ENCODE data around the gene PLD5. TPM values are rescaled to one million over a fixed set of nuclear protein-coding genes. Genes with fewer than 3 reads are reported as not detected.
"Not testable (repeated sequence)": the region's sequence is repeated elsewhere in the genome, so short reads cannot be mapped to it uniquely, and the experiment has no call there.

PLD5 gene
- total and polyA plus RNA-seq, 9 donors = 0.35 to 6.2 (median 1.1) TPM

- no peak overlapping the region for H3K4me3 ChIP-seq
- TF ChIP-seq POLR2A (IDR thresholded peaks at IDR 0.05) (no peak), CTCF (IDR thresholded peaks at IDR 0.05) (peak; percentile 27 to 54 (median 43))
- 0 to 1% (median 1%) methylated on average over 4 of the region's 4 CpGs for WGBS, 3 donors
- no peak overlapping the region for H3K27ac ChIP-seq
- intact Hi-C loops (cut with DNase I) = loop anchor here in 1 of 4 donors (10.0 kb wide), 1 partner anchor 857 kb away; no protein-coding TSS in a partner anchor
- DNase-seq = peak; percentile 42 to 80 (median 63)
- no peaks in the 10 kb centered on the region for H3K27me3 ChIP-seq
- H3K9me3 ChIP-seq = no peaks in the 10 kb centered on the region
- H3K4me1 ChIP-seq (ENCODE audit: insufficient read depth) = peaks cover 4% of the 10 kb centered on the region
- no peaks in the 10 kb centered on the region for H3K36me3 ChIP-seq
Observed at GRCh38 chr1:242467556-242468145, 56.8 kb downstream of the PLD5 start.

- Histone ChIP-seq H3K9me3 (no peaks in the 10 kb centered on the region), H3K4me3 (no peak overlapping the region), H3K36me3 (no peaks in the 10 kb centered on the region), H3K4me1 (ENCODE audit: insufficient read depth) (peaks cover 4% of the 10 kb centered on the region), H3K27me3 (no peaks in the 10 kb centered on the region), H3K27ac (no peak overlapping the region)
- 92 to 93% (median 92%) methylated on average over 7 of the region's 7 CpGs for WGBS, 3 donors
- no peak for DNase-seq
- TF ChIP-seq POLR2A (IDR thresholded peaks at IDR 0.05) = no peak
- TF ChIP-seq CTCF (IDR thresholded peaks at IDR 0.05) = no peak
- TF ChIP-seq EP300 (IDR thresholded peaks at IDR 0.05) = no peak
- intact Hi-C loops (cut with DNase I) = loop anchor here in 2 of 4 donors (5.0 to 10.0 kb wide), 2 partner anchors 862 to 864 kb away; no protein-coding TSS in a partner anchor
Observed at GRCh38 chr1:242462867-242463266, 61.6 kb downstream of the PLD5 start.

GRCh38 chr1:242459740-242460139 is 64.8 kb downstream of the PLD5 start:
- not testable (repeated sequence) for H3K4me1 ChIP-seq (ENCODE audit: insufficient read depth); H3K27me3 ChIP-seq; H3K9me3 ChIP-seq; H3K36me3 ChIP-seq; H3K27ac ChIP-seq; DNase-seq; H3K4me3 ChIP-seq
- intact Hi-C loops (cut with DNase I) = loop anchor here in 3 of 4 donors (5.0 to 10.0 kb wide), 2 partner anchors 865 to 868 kb away; no protein-coding TSS in a partner anchor
- WGBS, 3 donors = 60 to 82% (median 74%) methylated on average over 5 of the region's 5 CpGs

GRCh38 chr1:242456726-242457269 is 67.7 kb downstream of the PLD5 start:
- TF ChIP-seq CTCF (IDR thresholded peaks at IDR 0.05) (no peak), EP300 (IDR thresholded peaks at IDR 0.05) (no peak), POLR2A (IDR thresholded peaks at IDR 0.05) (no peak)
- Histone ChIP-seq H3K4me1 (ENCODE audit: insufficient read depth) (no peaks in the 10 kb centered on the region), H3K4me3 (no peak overlapping the region), H3K27ac (no peak overlapping the region), H3K36me3 (no peaks in the 10 kb centered on the region), H3K27me3 (no peaks in the 10 kb centered on the region), H3K9me3 (no peaks in the 10 kb centered on the region)
- 63 to 75% (median 72%) methylated on average over 11 of the region's 11 CpGs for WGBS, 3 donors
- DNase-seq = no peak
- intact Hi-C loops (cut with DNase I) = loop anchor here in 1 of 4 donors (10.0 kb wide), 1 partner anchor 868 kb away; no protein-coding TSS in a partner anchor

- no peak for DNase-seq
- Histone ChIP-seq H3K4me3 (no peak overlapping the region), H3K27me3 (no peaks in the 10 kb centered on the region), H3K36me3 (no peaks in the 10 kb centered on the region), H3K4me1 (ENCODE audit: insufficient read depth) (no peaks in the 10 kb centered on the region), H3K9me3 (no peaks in the 10 kb centered on the region), H3K27ac (no peak overlapping the region)
- 0 to 2% (median 0%) methylated on average over 1 of the region's 1 CpG for WGBS, 3 donors
- TF ChIP-seq POLR2A (IDR thresholded peaks at IDR 0.05) = no peak
- intact Hi-C loops (cut with DNase I) = loop anchor here in 1 of 4 donors (10.0 kb wide), 1 partner anchor 870 kb away; no protein-coding TSS in a partner anchor
Observed at GRCh38 chr1:242455052-242455361, 69.5 kb downstream of the PLD5 start.

Measured in ovary (tissue), 9 donors.